Osteocyte (in vitro differentiated cells): ENCODE data around the gene NECAB3. TPM values are rescaled to one million over a fixed set of nuclear protein-coding genes. Genes with fewer than 3 reads are reported as not detected.
A peak's percentile ranks its signal among the peaks of the same experiment; 100 is the strongest.
"Not testable (repeated sequence)": the region's sequence is repeated elsewhere in the genome, so short reads cannot be mapped to it uniquely, and the experiment has no call there.

Experiments
- DNase-seq: peaks from one replicate; pipeline ENCODE4 v3.0.0; 2021; ENCODE audit warnings: mixed read lengths; ENCODE audit not compliant: unreplicated experiment; ENCODE audit errors: extremely low spot score
- H3K27ac Mint-ChIP-seq: one replicate; pipeline ENCODE4 v1.8.0; 2021; ENCODE audit warnings: mild to moderate bottlenecking, mixed read lengths; ENCODE audit not compliant: unreplicated experiment
- H3K27me3 Mint-ChIP-seq: one replicate; pipeline ENCODE4 v1.8.0; 2021; ENCODE audit warnings: mixed read lengths; ENCODE audit not compliant: unreplicated experiment
- H3K36me3 Mint-ChIP-seq: one replicate; pipeline ENCODE4 v1.8.0; 2021; ENCODE audit warnings: mixed read lengths; ENCODE audit not compliant: unreplicated experiment
- H3K4me1 Mint-ChIP-seq: one replicate; pipeline ENCODE4 v1.8.0; 2021; ENCODE audit warnings: mixed read lengths; ENCODE audit not compliant: unreplicated experiment
- H3K4me3 Mint-ChIP-seq: one replicate; pipeline ENCODE4 v1.8.0; 2021; ENCODE audit warnings: mild to moderate bottlenecking, moderate library complexity, mixed read lengths; ENCODE audit not compliant: unreplicated experiment
- H3K9me3 Mint-ChIP-seq: one replicate; pipeline ENCODE4 v1.8.0; 2021; ENCODE audit warnings: mixed read lengths; ENCODE audit not compliant: unreplicated experiment
- CTCF ChIP-seq: fragments of 200-600 bp; sonication (generic); IDR thresholded peaks from 2 replicates; pipeline ENCODE4 v1.5.0; 2021; ENCODE audit warnings: antibody characterized with exemption, mild to moderate bottlenecking, moderate library complexity
- total RNA-seq: library from RNA; stranded (reverse); gene quantifications from 2 replicates; pipeline ENCODE4 v1.2.1, GENCODE V29; 2021

NECAB3 gene
- total RNA-seq, 1 donor from 2014 or later = 29.1 TPM

GRCh38 chr20:33647603-33648395, 26.4 kb downstream of the NECAB3 start:
- peak overlapping the region; percentile 69 for H3K27ac Mint-ChIP-seq
- peak overlapping the region; percentile 39 for H3K4me3 Mint-ChIP-seq
- peaks cover 21% of the 10 kb centered on the region for H3K4me1 Mint-ChIP-seq
- no peaks in the 10 kb centered on the region for H3K27me3 Mint-ChIP-seq
- DNase-seq = no peak
- H3K9me3 Mint-ChIP-seq = no peaks in the 10 kb centered on the region
- peaks cover 21% of the 10 kb centered on the region for H3K36me3 Mint-ChIP-seq
- no peak for TF ChIP-seq CTCF

- DNase-seq, H3K4me3 Mint-ChIP-seq, H3K27me3 Mint-ChIP-seq, H3K9me3 Mint-ChIP-seq: not testable (repeated sequence)
- Mint-ChIP-seq H3K36me3 (peaks cover 23% of the 10 kb centered on the region), H3K27ac (peak overlapping the region; percentile 10), H3K4me1 (peaks cover 21% of the 10 kb centered on the region)
Observed at GRCh38 chr20:33646959-33647602, 27.1 kb downstream of the NECAB3 start.

GRCh38 chr20:33646191-33646590, 28.0 kb downstream of the NECAB3 start:
- TF ChIP-seq CTCF = no peak
- no peaks in the 10 kb centered on the region for H3K27me3 Mint-ChIP-seq
- no peak overlapping the region for H3K4me3 Mint-ChIP-seq
- H3K27ac Mint-ChIP-seq = no peak overlapping the region
- peaks cover 21% of the 10 kb centered on the region for H3K4me1 Mint-ChIP-seq
- H3K36me3 Mint-ChIP-seq = peaks cover 26% of the 10 kb centered on the region
- no peak for DNase-seq
- no peaks in the 10 kb centered on the region for H3K9me3 Mint-ChIP-seq

GRCh38 chr20:33645396-33645795, 28.8 kb downstream of the NECAB3 start:
- Mint-ChIP-seq H3K4me1 (peaks cover 21% of the 10 kb centered on the region), H3K27ac (no peak overlapping the region), H3K9me3 (no peaks in the 10 kb centered on the region), H3K36me3 (peaks cover 32% of the 10 kb centered on the region), H3K27me3 (no peaks in the 10 kb centered on the region), H3K4me3 (no peak overlapping the region)
- no peak for DNase-seq
- no peak for TF ChIP-seq CTCF

- TF ChIP-seq CTCF = no peak
- Mint-ChIP-seq H3K27ac (no peak overlapping the region), H3K9me3 (no peaks in the 10 kb centered on the region), H3K4me3 (no peak overlapping the region), H3K36me3 (peaks cover 35% of the 10 kb centered on the region), H3K27me3 (no peaks in the 10 kb centered on the region), H3K4me1 (peaks cover 23% of the 10 kb centered on the region)
- DNase-seq = no peak
Observed at GRCh38 chr20:33645072-33645358, 29.2 kb downstream of the NECAB3 start.
